GM13977 (cell line): ENCODE measurements around the gene SMARCC2.

Source experiments
- DNase-seq: peaks from one replicate; pipeline ENCODE4 v3.0.0; 2012; ENCODE audit warnings: low spot score
- CTCF ChIP-seq: IDR thresholded peaks from 2 replicates; pipeline ENCODE4 v1.5.1; 2012; ENCODE audit warnings: mild to moderate bottlenecking, control low read depth; ENCODE audit not compliant: insufficient read depth; ENCODE audit errors: extremely low read depth, missing control alignments
- in situ Hi-C: fragments of 300-500 bp; cut with MboI; formaldehyde crosslinking; loops from one replicate; pipeline ENCODE4 v1.12.0; 2022; ENCODE audit warnings: low sequenced_read_pairs, low pct_unique_long_range_greater_than_20kb, mixed read lengths, inconsistent platforms; ENCODE audit not compliant: unreplicated experiment

Gene SMARCC2

GRCh38 chr12:56124133-56124532 lies 65.2 kb downstream of the SMARCC2 start:
- no peak for DNase-seq
- in situ Hi-C loops, result no loop called here
- TF ChIP-seq CTCF, result no peak

- DNase-seq, result no peak
- no peak for TF ChIP-seq CTCF
- in situ Hi-C loops, result no loop called here
Measured at GRCh38 chr12:56122637-56123036, 66.6 kb downstream of the SMARCC2 start.

GRCh38 chr12:56121204-56121870 lies 67.9 kb downstream of the SMARCC2 start:
- no peak for DNase-seq
- no peak for TF ChIP-seq CTCF
- in situ Hi-C loops, result no loop called here

GRCh38 chr12:56120158-56120846 lies 69.0 kb downstream of the SMARCC2 start:
- no peak for DNase-seq
- in situ Hi-C loops, result no loop called here
- no peak for TF ChIP-seq CTCF

GRCh38 chr12:56119361-56119796 lies 69.9 kb downstream of the SMARCC2 start:
- in situ Hi-C loops, result no loop called here
- peak; percentile 77 for TF ChIP-seq CTCF
- DNase-seq, result peak; percentile 75

- in situ Hi-C loops, result no loop called here
- DNase-seq, result no peak
Measured at GRCh38 chr12:56118688-56119357, 70.5 kb downstream of the SMARCC2 start.

More at GRCh38 chr12:56118688-56119357, 70.5 kb downstream of the SMARCC2 start:
- no peak for TF ChIP-seq CTCF
